ENCODE data around the gene NUDT4.

NUDT4 gene

DNA sequence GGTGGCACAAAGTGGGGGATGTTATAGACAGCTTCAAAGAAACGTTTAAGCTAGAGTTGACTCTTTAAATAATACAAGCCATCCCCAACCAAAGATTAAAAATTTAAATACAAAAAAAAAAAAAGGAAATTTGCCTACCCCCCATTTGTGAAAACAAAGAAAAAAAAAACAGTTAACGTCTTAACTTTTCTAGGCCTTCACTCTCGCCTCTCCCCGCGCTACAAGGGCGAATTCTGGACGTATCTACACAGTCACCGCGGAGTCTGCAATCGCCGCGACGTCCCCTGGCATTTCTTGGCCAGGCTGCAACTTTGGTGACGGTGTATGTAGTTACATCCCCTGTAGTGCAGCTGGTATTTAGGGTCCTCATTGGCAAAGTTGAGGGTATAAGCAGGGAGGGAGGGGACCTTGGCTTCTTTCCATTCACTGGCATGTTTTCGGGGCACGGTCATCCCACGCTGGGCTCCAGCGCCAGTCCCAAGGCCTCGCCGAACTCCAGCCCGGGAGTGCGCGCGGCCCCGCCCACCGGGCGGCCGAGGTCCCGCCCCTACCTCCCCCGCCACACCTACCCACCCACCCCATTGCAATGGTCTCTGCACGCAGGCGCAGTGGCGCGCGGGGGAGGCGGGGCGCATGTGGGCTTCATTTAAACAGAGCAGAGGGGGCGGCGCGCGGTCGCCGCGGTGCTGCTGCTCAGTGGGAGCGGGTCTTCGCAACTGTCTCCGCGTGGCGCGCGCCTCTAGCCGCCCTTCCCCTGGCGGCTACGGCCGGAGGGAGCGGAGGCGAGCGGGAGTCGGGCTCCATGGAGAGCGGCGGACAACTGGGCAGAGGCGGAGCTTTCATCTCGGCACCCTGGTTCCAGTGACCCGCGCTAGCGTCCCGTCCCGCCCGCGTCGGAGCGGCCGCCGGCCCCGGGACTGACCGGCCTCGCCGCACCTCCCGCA, at the start of gene NUDT4:
NUDT4 (plus strand) TSS at position 674 of the 944 bp plus-strand sequence. CDS start 398 bp downstream, outside the sequence.
- peak; percentile 98 for DNase-seq

GRCh38 chr12:93333054-93333453, 44.7 kb upstream of the NUDT4 start:
- no peak for DNase-seq

DNA sequence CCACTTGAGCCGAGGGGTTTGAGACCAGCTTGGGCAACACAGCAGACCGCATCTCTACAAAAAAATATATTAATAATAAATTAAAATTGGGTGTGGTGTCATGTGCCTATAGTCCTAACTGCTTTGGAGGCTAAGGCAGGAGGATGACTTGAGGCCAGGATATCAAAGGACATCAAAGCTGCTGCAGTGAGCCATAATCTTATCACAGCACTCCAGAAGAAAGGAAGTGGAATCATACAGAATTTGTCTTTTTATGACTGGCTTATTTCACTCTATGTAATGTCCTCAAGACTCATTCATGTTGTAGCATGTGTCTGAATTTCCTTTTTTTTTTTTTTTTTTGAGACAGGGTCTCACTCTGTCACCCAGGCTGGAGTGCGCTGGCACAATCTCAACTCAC, 43.9 kb upstream of the NUDT4 start:
- DNase-seq = no peak

DNA sequence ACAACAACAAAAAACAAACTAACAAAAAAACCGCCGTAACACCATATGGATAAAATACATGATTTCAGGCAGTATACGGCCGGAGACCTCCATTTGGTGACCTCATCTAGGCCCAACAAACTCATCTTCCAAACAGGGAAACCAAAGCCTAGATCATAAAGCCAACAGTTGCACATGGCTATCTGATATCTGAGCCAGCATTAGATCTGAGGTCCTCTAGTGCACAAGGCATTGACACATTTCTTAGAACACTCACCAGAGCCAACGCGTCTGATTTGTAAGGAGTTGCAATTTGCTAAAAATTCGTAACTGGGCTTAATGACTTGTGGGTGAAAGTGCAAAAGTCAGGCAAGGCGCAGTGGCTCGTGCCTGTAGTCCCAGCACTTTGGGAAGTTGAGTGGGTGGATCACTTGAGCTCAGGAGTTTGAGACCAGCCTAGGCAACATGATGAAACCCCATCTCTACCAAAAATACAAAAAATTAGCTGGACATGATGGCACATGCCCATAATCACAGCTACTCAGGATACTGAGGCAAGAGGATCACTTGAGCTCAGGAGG, 42.0 kb upstream of the NUDT4 start:
- DNase-seq = no peak

- DNase-seq = no peak
These were observed 41.4 kb upstream of the NUDT4 start for GRCh38 chr12:93336291-93336741.

- no peak for DNase-seq
These were observed 39.1 kb upstream of the NUDT4 start for GRCh38 chr12:93338598-93338997.

DNA sequence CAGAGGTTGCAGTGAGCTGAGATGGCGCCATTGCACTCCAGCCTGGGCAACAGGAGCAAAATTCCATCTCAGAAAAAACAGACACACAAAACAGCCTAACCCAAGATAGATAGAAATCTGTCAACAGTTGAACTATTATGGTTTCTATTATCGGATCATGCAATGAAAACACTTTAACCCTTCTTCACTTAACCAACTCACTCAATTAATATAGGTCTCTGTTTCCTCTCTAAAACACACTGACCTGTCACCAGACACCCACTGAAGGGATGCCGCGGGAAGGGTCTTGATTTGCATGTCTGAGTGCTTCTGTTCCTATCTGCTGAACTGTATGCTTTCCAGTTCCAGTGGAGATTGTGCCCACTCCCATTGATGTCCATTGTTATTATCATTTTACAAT, 38.0 kb upstream of the NUDT4 start:
- DNase-seq = no peak

DNA sequence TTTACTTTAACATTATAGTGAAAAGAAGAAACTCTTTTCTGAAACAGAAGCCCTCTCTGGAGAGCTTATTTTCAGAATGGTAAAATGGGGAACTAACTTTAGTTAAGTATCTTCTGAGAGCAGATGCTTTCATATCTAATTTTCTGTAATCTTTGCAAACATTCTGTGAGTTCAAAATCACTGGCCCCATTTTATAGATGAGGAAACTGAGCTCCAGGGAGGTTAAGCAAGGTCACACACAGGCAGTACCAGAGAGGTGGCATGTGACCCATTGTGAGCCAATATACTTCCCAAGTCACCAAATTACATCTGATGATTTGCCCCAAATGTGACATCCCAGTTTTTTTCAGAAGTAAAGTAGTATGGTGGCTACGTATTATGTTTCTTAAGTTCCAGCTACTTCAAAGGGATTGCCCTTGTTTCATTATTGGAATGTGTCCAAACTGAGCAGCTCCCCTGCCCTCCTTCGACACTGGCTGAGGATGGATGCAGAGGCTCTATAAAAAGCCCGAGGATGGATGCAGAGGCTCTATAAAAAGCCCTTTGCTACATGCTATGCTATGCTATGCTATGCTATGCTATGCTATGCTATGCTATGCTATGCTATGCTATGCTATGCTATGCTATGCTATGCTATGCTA, 36.2 kb upstream of the NUDT4 start:
- DNase-seq = no peak

DNA sequence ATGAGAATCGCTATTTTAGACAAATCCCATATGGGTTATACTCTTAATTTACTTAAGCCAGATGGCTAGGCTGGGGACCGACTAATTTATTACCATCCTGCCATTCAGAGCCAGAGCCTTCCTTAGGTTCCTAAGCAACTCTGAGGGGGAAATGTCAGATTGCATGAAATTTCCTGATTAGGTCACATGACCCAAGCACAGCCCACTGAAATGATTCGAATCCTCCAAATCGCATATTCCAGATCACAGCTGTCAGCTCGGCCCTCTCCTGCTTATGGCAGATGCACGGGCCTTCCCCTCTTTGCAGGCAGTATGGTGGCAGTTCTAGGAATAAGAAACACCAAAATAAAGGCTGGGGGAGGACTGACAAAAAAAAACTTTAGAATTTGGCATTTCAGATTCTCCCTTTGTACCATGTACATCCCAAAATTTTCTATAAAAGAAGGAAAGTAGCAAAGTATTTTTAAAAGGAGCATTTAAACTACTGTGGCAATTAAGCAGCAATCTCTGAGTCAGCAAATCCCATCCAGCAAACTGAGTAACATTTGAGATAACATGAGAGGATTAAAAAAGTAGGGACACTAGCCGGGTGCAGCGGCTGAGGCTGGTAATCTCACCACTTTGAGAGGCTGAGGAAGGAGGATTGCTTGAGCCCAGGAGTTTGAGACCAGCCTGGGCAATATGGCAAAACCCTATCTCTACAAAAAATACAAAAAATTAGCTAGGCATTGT, 30.5 kb upstream of the NUDT4 start:
- DNase-seq = no peak

- peak; percentile 48 for DNase-seq
These were observed 28.9 kb upstream of the NUDT4 start for GRCh38 chr12:93348575-93349435.

- no peak for DNase-seq
These were observed 26.0 kb upstream of the NUDT4 start for GRCh38 chr12:93351726-93352125.

DNA sequence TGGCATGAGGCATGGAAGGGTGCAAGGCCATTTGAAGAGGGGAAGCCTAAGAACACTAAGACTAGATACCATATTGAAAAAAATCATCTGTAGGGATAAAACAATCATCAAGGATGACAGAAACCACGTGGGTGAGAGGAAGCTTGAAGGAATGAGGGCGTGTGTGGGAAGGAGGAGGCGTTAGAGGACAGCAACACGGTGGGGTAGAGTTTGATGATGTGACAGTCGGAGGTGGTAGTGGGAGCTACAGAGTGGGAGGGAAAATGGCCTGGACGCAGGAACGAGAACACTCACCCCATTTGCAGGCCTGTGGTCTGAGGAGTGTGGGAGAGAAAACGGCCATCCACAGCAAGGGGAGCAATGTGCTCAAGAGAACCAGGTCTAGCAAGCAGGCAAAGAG, 25.4 kb upstream of the NUDT4 start:
- no peak for DNase-seq

DNA sequence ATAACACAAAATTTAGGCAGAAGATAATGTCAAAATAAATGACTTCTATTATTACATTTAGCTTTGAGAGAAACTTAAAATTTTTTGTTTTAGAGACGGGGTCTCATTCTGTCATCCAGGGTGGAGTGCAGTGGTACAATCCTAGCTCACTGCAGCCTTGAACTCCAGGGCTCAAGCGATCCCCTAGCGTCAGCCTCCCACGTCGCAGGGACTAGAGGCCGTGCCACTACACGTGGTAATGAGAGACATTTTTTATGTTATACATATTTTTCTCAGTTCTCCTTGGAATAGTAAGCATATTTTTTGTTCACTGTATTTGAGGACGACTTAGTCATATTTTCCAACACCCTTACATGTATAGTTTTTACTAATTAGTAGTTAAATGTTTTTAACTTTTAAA, 21.5 kb upstream of the NUDT4 start:
- no peak for DNase-seq

DNA sequence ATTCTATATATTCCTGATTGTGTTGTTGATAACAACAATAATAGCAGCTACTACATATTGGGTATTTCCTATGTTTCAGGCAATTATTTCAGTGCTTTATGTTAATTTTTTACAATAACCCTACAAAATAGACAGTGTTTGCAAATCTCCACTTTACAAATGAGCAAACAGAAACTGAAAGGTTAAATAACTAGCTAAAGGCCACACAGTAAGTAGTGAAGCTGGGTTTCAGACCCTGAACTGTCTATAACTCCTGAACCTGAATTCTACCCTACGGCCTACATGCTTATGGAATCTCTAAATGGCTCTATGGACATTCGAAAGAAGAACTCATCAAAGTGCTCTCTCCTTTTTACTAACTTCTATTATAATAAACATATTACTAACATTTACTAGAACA, 19.7 kb upstream of the NUDT4 start:
- no peak for DNase-seq

DNA sequence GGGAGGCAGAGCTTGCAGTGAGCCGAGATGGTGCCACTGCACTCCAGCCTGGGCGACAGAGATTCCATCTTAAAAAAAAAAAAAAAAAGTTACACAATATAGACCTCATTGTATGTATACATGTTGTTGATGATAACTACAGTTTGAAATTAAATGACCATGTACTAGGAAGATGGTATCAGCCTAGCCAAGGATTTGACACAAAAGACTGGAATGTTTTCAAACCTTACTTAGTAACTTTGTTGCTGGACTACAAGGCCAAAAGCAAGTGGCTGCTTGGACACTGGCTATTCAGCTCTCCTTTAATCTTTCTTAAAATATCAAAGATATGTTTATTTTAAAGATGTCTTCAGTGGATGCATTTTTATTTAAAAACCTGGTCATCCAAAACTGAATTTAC, 18.9 kb upstream of the NUDT4 start:
- DNase-seq = no peak

GRCh38 chr12:93360688-93361087, 17.0 kb upstream of the NUDT4 start:
- no peak for DNase-seq

DNA sequence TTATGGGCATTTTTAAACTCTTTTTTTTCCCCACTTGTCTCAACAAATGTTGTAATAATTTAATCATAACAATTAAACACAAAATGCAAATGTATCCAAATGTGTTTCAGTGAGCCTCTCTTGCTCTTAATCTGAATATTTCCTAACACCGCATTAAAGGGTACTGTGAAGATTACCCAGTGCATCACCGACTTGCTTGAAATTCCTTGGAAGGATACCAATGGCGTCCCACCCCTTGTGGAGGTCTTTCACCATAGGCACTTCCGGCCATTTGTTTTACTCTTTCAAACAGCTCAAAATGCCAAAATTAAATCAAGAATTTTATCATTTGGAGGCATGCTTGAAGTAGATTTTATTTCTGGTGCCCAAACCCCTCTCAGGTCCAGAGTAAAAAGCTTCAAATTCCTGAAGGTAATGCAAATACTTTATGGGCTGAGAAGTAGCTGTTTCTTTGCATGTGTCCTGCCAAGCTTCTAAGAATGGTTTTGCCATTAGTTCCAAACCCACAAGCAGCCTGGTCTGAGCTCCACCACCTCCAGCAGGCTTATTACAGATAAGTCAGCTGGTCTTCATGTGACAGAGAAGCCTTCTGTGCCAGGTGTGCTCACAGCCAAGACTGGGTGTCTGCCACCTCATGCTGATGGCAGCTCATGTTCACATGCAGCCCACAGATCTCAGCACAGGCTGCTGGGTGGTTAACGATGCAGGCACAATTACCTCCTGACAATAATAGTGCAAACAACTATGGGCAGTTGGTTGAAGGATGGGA, 16.4 kb upstream of the NUDT4 start:
- DNase-seq = peak; percentile 51

DNA sequence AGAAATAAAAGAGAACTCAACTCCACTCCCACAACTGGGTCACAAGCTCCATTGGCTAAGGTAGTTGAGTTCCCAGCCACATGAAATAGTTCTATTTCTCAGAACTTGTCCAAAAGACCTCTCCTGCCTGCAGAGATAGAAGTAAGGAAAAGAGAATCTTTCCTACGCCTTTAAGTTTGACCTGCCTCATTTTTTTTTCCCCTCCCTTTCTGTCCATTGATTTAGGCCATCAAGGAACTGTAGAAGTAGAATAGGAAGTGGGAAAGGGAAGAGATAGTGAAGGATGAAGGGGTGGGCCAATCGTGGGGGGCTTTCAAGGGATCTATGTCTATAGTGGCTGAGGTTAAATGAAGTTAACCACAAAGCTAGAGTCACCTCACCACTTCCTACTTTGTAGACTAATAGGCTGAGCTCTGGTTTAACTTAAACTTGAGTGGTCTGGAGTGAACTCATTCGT, 13.9 kb upstream of the NUDT4 start:
- no peak for DNase-seq

DNA sequence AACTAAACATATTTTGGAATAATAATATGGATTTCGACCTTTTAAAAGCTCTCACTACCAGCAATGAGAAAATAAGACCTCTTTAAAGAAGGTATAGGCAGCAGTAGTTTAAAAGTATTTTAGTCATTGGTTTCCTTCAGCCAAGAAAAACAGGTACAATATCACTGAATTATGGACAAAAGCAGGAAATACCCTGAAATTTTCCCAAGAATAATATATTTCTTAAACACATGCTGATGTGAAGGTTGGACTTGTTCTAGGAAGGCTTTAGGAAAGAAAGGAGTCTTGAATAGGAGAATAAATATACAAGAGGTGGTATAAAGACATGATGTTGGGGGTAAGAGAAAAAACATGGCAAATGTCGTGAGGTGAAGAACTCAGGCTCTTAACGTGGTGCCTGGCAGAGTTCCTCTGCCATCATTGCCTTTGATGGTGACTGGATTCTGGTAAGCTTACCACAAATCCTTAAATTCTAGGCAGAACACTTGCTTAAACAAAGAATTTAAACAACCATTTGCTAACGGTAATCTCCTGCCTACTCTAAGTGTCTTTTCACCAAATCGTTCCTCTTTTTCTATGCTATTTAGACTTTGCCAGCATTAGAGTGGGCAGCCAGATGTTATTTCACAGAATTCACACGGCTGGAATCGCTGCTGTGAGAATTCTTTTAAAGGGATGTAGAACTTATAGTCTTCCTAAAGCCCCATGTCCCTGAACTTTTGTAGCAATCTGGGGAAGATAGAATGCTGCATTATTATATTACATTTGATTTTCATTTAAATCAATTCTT, 11.9 kb upstream of the NUDT4 start:
- no peak for DNase-seq

GRCh38 chr12:93366422-93366821, 11.3 kb upstream of the NUDT4 start:
- no peak for DNase-seq

All from right hindlimb (tissue), 1 donor.